GM21529 (cell line): Measurements from ENCODE around the gene BUD13.
"Not testable (repeated sequence)": the region's sequence is repeated elsewhere in the genome, so short reads cannot be mapped to it uniquely, and the experiment has no call there.

Experiments used
- ATAC-seq: cut with Tn5 transposase; IDR thresholded peaks from one replicate; pipeline ENCODE4 v1.9.1; 2021; ENCODE audit not compliant: unreplicated experiment

The BUD13 gene

DNA sequence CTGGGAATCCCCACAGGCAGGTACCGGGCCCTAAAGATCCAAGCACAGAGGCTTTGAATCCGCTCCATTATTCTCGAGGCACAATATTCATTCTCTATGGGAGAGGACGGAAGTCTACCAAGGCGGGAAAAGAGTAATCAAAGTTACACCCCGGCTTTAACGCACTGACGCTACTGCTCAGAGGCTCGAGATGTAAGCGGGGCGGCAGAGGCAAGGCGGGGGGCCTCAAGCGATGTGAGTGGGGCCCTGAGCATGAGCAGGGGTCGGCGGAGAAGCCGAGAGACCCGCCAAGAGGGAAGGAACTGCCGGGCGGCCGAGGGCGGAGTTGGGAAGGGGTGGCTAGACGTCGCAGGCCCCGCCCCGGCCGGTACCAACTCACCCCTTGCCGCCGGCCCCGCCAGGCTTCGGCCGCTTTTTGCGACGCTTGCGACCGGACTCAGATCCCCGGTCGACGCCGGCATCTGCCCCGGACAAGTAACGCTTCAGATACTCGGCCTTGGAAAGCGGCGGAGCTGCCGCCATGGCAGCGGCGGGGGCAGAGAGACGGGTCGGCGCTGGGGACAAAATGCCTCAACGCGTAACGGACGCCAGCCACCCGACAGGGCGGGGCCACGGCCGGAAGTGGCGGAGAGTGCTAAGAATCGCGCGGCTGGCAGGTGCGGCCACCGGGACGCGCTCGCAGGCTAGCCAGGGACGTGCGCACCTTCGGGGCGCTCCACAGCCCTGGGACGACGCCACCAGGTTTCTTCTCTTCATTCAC, at the start of gene BUD13:
Gene BUD13 (minus strand): TSS at position 545 of the 760 bp plus-strand sequence. CDS start 23 bp downstream, at position 522.
- peak; percentile 85 for ATAC-seq

- ATAC-seq, result no peak
Measured at GRCh38 chr11:116822575-116822974, 49.8 kb upstream of the BUD13 start.

DNA sequence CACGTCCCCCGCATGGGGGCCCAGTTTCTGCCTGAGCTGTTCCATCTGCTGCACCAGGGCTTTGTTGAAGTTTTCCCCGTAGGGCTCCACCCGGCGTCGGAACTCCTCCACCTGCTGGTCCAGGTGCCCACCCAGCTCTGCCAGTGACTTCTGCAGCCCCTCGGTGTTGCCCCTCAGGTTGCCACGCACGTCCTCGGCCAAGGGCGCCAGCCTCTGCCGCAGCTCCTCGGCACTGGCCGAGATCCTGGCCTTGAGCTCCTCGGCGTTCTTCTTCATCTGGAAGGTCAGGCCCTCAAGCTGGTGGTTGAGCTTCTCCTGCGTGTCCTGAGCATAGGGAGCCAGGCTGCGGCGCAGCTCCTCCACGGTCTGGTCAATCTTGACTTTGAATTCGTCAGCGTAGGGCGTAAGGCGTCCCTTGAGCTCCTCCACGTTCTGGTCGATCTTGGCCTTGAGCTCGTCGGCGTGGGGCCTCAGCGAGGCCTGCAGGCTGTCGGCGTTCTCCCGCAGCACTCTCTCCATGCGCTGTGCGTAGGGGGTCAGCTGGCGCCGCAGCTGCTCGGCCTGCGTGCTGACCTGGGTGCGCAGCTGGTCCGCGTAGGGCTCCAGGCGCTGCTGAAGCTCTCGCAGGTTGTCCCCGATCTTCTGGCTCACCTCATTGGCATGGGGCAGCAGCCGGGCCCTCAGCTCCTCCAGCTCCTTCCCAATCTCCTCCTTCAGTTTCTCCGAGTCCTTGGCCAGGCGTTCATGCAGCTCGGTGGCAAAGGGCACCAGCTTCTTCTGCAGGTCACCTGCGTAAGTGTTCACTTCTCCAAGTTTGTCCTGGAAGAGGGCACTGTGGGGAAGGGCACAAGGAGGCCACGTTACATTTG, 48.5 kb upstream of the BUD13 start:
- no peak for ATAC-seq

DNA sequence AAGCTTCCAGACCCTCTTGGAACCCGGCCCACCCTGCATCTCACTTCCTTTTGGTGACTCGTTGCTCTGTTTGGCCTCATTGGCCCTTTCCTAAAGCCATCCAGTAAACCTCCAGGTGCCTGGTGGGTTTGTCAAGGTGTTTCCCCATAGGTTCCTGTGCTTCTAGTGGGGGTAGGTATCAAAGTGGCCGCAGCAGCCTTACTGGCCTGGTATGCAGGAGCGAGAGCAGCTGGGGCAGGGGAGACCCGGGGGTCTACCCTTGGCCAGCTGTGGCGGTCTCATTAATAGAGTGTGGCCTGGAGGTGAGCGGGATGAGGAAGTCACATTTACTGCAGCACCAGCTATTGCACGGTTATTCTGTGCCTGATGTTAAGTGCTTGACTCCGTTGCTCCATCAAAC, 46.3 kb upstream of the BUD13 start:
- no peak for ATAC-seq

DNA sequence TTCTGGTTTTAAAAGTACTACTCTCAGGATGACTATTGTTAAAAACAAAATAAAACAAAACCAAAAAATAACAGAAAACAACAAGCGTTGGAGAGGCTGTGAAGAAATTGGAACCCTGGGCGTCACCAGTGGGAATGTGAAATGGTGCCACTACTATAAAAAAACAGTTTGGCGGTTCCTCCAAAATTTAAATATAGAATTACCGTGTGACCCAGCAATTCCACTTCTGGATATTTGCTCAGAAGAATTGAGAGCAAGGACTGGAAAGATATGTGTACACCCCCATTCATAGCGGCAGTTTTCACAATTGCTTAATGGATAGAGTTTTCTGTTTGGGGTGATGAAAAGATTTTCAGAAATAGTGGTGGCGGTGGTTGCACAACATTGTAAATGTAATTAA, 41.7 kb upstream of the BUD13 start:
- ATAC-seq, result no peak

DNA sequence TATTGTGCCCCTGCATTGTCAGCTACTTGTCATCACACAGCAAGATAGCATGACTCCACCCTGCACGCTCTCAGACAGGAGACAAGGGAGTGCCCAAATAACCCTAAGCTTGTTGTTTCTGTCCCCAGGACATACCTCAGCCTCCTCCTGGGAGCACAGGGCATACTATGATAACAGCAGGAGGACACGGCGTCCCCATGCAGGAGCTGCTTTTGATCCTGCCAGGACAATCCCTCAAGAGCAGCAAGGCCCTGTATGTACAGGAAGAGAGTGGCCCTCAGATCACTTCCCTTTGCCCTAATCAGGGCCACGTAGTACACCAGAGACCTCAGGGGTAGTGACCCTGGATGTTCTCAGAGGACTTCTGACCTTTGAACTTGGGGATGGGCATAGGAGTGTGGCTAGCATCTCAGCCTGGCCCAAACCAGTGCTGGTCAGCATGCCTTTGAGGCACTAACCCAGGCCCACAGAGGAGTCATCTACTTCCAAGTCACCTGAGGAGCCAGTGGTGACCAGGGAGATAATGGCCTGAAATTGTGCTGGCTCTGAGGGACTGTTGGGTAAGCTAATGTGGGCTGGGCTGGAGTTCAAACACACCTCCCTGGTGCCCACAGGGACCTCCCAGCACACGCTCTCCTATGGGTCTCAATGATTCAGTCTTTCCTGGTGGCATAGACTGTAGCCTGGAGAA, 41.1 kb upstream of the BUD13 start:
- ATAC-seq, result no peak

DNA sequence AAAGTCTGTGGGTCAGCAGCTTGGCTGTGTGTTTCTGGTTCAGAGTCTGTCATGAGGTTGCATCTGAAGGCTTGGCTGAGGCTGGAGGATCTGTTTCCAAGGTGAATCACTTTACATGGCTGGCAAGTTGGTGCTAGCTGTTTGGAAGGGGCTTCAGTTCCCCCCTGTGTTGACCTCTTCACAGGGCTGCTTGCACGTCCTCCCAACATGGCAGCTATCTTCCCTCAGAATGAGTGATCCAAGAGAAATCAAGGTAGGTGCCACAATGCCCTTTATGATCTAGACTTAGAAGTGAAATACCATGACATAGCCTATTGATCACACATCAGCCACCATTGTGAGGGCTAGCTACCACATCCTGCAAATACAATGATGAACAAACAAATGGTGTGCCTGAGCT, 40.4 kb upstream of the BUD13 start:
- ATAC-seq, result no peak

DNA sequence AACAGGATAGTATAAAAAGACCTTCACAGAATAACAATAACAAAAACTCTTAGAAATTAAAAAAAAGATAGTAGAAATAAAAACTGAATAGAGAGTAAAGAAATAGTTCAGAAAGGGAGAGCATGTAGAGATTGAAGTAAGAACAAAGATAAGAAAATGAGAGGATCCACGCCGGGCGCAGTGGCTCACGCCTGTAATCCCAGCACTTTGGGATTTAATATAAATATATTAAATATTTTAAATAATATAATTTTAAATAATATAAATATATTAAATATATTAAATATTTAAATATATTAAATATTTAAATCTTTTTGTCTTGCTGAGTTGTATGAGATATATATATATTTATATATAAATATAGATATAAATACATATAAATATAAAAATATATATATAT, 39.3 kb upstream of the BUD13 start:
- no peak for ATAC-seq

DNA sequence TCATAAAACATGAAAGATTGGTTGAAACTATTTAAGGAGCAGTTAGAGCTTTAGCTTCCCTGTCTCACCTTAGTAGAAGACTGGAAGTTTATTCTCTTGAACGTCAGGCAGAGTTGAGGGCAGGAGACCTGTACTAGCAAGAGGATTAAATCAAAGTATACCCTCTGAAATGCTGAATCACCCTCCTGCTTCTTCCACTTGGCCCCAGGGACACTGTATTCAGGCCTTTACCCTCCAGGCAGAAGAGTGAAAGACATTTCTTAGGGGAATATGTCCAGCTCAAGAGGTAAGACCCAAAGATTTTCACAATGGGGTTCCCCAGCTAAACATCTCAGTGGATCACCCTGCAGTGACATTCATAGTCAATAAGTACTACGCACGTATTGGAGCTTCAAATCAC, 38.4 kb upstream of the BUD13 start:
- no peak for ATAC-seq

- ATAC-seq, result no peak
Measured at GRCh38 chr11:116808262-116809175, 35.7 kb upstream of the BUD13 start.

DNA sequence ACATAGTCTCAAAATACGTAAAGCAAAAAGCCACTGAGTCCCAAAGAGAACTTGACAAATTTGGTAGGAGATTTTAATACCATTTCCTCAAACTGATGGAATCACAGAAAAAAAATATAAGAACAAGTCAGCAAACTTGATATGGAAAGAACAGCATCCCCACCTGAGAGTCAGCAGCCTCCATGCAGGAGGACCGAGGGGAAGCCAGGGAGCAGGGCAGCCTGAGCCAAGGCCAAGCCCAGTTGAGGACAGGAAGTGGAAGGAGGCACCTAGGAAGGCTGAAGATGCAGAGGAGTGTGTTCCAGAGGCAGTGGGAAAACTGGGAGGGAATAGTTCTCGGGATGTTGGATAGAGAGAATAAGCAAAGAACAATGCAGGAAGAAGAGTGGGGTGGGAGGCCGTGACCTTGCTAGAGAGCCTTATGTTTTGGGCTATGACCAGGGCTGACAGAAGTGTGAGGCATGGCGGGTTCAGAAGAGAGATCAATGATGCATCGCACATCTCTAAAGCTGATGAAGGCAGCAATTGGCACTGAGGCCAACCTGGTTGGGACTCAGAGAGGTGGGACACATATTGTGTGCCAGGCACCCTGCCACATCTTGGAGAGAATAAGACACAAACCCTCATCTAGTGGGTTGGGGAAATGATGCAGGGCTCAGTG, 34.9 kb upstream of the BUD13 start:
- ATAC-seq, result no peak

DNA sequence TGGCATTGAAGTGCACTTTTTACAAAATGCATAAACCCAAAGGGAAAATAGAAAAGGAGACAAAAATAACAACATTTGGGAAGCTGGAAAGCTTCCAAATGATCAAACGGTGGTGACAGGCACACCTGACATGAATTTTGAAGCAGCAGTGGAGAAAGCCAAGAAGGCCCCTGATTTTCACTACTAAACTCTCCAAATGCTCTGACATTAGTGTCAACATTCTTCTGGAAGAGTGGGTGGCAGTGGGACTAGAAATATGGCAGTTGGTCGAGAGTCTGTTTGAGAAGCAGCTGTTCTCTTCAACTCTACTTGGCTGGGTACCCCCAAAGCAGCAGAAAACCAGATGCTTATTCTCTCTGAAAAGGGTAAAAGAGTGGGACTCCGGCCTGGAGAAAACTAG, 31.2 kb upstream of the BUD13 start:
- no peak for ATAC-seq

DNA sequence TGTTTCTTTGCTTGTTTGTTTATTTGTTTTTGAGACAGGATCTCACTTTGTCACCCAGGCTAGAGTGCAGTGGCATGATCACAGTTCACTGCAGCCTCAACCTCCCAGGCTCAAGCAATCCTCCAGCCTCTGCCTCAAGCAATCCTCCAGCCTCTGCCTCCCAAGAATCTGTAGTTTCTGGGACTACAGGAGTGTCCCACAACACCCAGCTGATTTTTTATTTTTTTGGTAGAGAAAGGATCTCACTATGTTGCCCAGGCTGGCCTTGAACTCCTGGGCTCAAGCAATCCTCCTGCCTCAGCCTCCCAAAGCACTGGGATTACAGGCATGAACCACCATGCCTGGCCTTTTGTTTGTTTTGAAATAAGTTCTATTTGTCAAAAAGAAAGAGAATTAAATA, 28.9 kb upstream of the BUD13 start:
- ATAC-seq, result not testable (repeated sequence)

DNA sequence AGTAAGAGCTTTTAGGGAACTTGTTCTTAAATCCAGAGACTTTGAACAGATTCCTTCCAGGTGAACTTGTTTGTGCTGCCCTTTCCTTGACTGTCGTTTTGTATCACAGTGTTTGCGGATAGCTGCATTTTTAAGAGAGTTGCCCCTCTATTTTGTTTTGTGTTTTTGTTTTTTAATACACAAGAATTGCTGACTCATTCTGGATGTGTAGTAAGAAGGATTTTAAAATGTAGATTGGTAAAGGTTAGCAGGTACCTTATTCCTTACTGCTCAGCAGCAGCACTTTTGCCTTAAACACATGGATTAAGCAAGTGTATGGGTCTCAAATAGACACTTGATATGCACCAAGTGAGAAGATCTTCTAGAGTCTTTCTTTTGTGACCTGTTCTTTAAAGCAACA, 27.8 kb upstream of the BUD13 start:
- ATAC-seq, result no peak

DNA sequence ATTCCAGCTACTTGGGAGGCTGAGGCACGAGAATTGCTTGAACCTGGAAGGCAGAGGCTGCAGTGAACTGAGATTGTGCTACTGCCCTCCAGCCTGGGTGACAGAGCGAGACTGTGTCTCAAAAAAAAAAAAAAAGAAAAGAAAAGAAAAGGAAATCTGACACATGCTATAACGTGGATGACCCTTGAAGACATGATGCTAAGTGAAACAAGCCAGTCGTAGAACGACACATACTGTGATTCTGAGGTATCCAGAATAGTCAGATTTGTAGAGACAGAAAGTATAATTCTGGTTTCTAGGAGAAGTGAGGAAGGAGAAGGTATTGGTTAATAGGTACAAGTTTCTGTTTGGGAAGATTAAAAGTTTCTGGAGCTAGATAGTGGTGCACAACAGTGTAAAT, 25.6 kb upstream of the BUD13 start:
- no peak for ATAC-seq

DNA sequence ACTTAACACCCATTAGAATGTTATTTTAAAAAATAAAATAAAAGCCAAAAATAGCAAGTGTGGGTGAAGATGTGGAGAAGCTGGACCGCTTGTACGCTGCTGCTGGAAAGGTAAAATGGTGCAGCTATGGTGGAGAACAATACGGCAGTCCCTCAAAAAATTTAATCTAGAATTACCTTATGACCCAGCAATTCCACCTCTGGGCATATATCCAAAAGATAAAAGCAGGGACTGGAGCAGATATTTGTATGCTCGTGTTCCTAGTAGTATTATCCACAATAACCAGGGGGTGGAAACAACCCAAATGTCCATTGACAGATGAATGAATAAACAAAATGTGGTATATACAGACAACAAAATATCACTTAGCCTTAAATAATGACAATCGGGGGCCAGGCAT, 25.0 kb upstream of the BUD13 start:
- ATAC-seq, result no peak

DNA sequence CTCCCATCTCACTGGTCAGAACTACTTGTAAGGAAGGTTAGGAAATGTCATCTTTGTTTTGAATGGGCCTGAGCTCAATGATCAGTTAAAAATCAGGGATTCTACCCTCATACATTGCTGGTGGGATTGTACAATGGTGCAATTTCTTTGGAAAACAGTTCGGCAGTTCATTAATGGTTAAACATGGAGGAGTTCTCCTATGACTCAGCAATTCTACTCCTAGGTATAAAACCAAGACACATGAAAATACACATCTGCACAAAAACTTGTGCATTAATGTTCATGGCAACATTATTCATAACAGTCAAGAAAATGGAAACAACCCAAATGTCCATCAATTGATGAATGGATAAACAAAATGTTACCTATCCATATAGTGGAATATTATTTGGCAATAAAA, 23.8 kb upstream of the BUD13 start:
- ATAC-seq, result no peak

- ATAC-seq, result no peak
Measured at GRCh38 chr11:116794851-116795250, 22.1 kb upstream of the BUD13 start.

- no peak for ATAC-seq
Measured at GRCh38 chr11:116793772-116794097, 20.9 kb upstream of the BUD13 start.
